Kidney (tissue), 14 donors: ENCODE data around the gene PPDPF. TPM values are rescaled to one million over a fixed set of nuclear protein-coding genes. Genes with fewer than 3 reads are reported as not detected.

ENCODE experiments used
- DNase-seq, 5 donors: peaks; one replicate each; pipeline ENCODE4 v3.0.0-alpha.2; 2013 to 2020
- FAIRE-seq: peaks from 2 replicates; lab custom pipeline; 2012; peaks lifted over from hg19 to GRCh38; lab: Jason Lieb, UNC
- H3K27ac ChIP-seq, 2 donors: one replicate each; pipeline ENCODE4 v1.7.0; 2013; ENCODE audit warnings: low read depth in 2 of 2, low read length in 2 of 2, inconsistent platforms in 1 of 2
- H3K27me3 ChIP-seq: one replicate; pipeline ENCODE4 v1.7.1; 2013; ENCODE audit warnings: low read length, inconsistent platforms; ENCODE audit not compliant: control insufficient read depth, insufficient read depth
- H3K36me3 ChIP-seq, 3 donors: one replicate each; pipeline versions ENCODE4 v1.7.0 to v1.7.1; 2013; ENCODE audit warnings: low read length in 3 of 3, control low read depth in 1 of 3, inconsistent platforms in 1 of 3; ENCODE audit not compliant: insufficient read depth in 3 of 3, control insufficient read depth in 2 of 3
- H3K4me1 ChIP-seq, 3 donors: one replicate each; pipeline versions ENCODE4 v1.7.0 to v1.7.1; 2013; ENCODE audit warnings: low read length in 3 of 3, inconsistent platforms in 1 of 3, low read depth in 1 of 3; ENCODE audit not compliant: control insufficient read depth in 2 of 3, insufficient read depth in 2 of 3
- H3K4me3 ChIP-seq, 3 donors: one replicate each; pipeline versions ENCODE4 v1.7.0 to v1.8.1; 2013; ENCODE audit warnings: low read length in 3 of 3, control low read depth in 1 of 3, inconsistent platforms in 1 of 3
- H3K9ac ChIP-seq, 3 donors: one replicate each; pipeline versions ENCODE4 v1.7.0 to v1.7.1; 2013; ENCODE audit warnings: low read length in 3 of 3, control low read depth in 1 of 3, inconsistent platforms in 1 of 3
- H3K9me3 ChIP-seq, 3 donors: one replicate each; pipeline versions ENCODE4 v1.7.0 to v1.7.1; 2013; ENCODE audit warnings: low read length in 3 of 3, control low read depth in 1 of 3, inconsistent platforms in 1 of 3; ENCODE audit not compliant: control insufficient read depth in 2 of 3, insufficient read depth in 1 of 3
- CTCF ChIP-seq: IDR thresholded peaks from 3 replicates; pipeline ENCODE4 v1.5.1; 2012; ENCODE audit warnings: mild to moderate bottlenecking, moderate library complexity, borderline replicate concordance; ENCODE audit not compliant: insufficient read depth; ENCODE audit errors: extremely low read depth
- intact Hi-C: fragments of 100-400 bp; cut with DNase I; formaldehyde crosslinking; loops from one replicate; pipeline ENCODE4 v1.11.1; 2022
- polyA plus RNA-seq: library from polyadenylated mRNA; stranded (reverse); fragments of 350-450 nt; fragmentation: Illumina TruSeq; extraction: RNeasy Lipid Tissue Mini Kit (QIAGEN cat#74804); gene quantifications from one replicate; pipeline ENCODE4 v1.2.3, GENCODE V29; 2014; ENCODE audit warnings: low read depth, low replicate concordance; ENCODE audit not compliant: insufficient read depth
- total RNA-seq: library from RNA; stranded (reverse); fragmentation: NEBNext Ultra II Directional; extraction: Animal tissue kit (Norgen Biotek cat#: 25700); gene quantifications from one replicate; pipeline ENCODE4 v1.2.1, GENCODE V29; 2021
- donor health status: control.
- donor health status: control.
- donor health status: control.
- donor health status: control.
- donor health status: control.
- donor health status: DM: yes; HTN: yes; CAD: no.
- donor health status: Normal renal cell carcinoma (clear cell type).

The PPDPF gene
- total and polyA plus RNA-seq, 2 donors from 2014 or later, result 578 to 961 TPM

GRCh38 chr20:63525185-63525584, 4.6 kb downstream of the PPDPF start:
- Histone ChIP-seq H3K36me3 (peaks cover 0 to 7% (median 0%) of the 10 kb centered on the region in 3 donors), H3K27me3 (no peaks in the 10 kb centered on the region), H3K4me3 (no peak overlapping the region), H3K4me1 (peaks cover 0 to 11% (median 0%) of the 10 kb centered on the region in 3 donors), H3K9ac (no peak overlapping the region), H3K9me3 (no peaks in the 10 kb centered on the region), H3K27ac (no peak overlapping the region)
- no peak for TF ChIP-seq CTCF
- no peak for DNase-seq
- no peak for FAIRE-seq
- intact Hi-C loops, result no loop called here

GRCh38 chr20:63525971-63526370, 5.4 kb downstream of the PPDPF start:
- no peak overlapping the region for H3K27ac ChIP-seq
- FAIRE-seq, result no peak
- H3K36me3 ChIP-seq, result peaks cover 0 to 7% (median 0%) of the 10 kb centered on the region in 3 donors
- no peak overlapping the region for H3K9ac ChIP-seq
- peaks cover 0 to 11% (median 0%) of the 10 kb centered on the region in 3 donors for H3K4me1 ChIP-seq
- H3K9me3 ChIP-seq, result no peaks in the 10 kb centered on the region
- intact Hi-C loops, result no loop called here
- H3K27me3 ChIP-seq, result no peaks in the 10 kb centered on the region
- TF ChIP-seq CTCF, result no peak
- no peak overlapping the region for H3K4me3 ChIP-seq
- DNase-seq, result peak in 1 of 5 donors; percentile 74

GRCh38 chr20:63527184-63527583, 6.6 kb downstream of the PPDPF start:
- FAIRE-seq, result no peak
- intact Hi-C loops, result no loop called here
- peak in 1 of 5 donors; percentile 29 for DNase-seq
- H3K27me3 ChIP-seq, result no peaks in the 10 kb centered on the region
- H3K36me3 ChIP-seq, result peaks cover 0 to 7% (median 0%) of the 10 kb centered on the region in 3 donors
- H3K9me3 ChIP-seq, result no peaks in the 10 kb centered on the region
- TF ChIP-seq CTCF, result no peak
- H3K27ac ChIP-seq, result no peak overlapping the region
- peaks cover 0 to 4% (median 0%) of the 10 kb centered on the region in 3 donors for H3K4me1 ChIP-seq
- H3K9ac ChIP-seq, result no peak overlapping the region
- H3K4me3 ChIP-seq, result no peak overlapping the region

- FAIRE-seq (no peak), DNase-seq (peak in 2 of 5 donors; percentile 9 to 72)
- Histone ChIP-seq H3K9me3 (no peaks in the 10 kb centered on the region), H3K27me3 (no peaks in the 10 kb centered on the region), H3K36me3 (no peaks in the 10 kb centered on the region), H3K4me3 (no peak overlapping the region), H3K27ac (no peak overlapping the region), H3K9ac (no peak overlapping the region), H3K4me1 (no peaks in the 10 kb centered on the region)
- no peak for TF ChIP-seq CTCF
- intact Hi-C loops, result no loop called here
Measured at GRCh38 chr20:63529180-63529860, 8.8 kb downstream of the PPDPF start.
